ENCODE results near the gene COPE. TPM values are rescaled to one million over a fixed set of nuclear protein-coding genes. Genes with fewer than 3 reads are reported as not detected.

The COPE gene
- total RNA-seq, 4 donors from 2014 or later: 205 to 257 (median 224) TPM

- Histone ChIP-seq H3K36me3 (no peaks in the 10 kb centered on the region), H3K4me1 (no peaks in the 10 kb centered on the region), H3K27ac (peak overlapping the region in 1 of 4 donors; percentile 7), H3K9me3 (no peaks in the 10 kb centered on the region), H3K27me3 (no peaks in the 10 kb centered on the region), H3K4me3 (no peak overlapping the region)
- no peak for DNase-seq
- TF ChIP-seq POLR2A (IDR thresholded peaks at IDR 0.05): no peak
- TF ChIP-seq CTCF (IDR thresholded peaks at IDR 0.05): no peak
Measured at GRCh38 chr19:18948075-18948975, 29.1 kb upstream of the COPE start.

- Histone ChIP-seq H3K4me3 (no peak overlapping the region), H3K4me1 (no peaks in the 10 kb centered on the region), H3K9me3 (no peaks in the 10 kb centered on the region), H3K27ac (peak overlapping the region in 1 of 4 donors; percentile 31), H3K27me3 (no peaks in the 10 kb centered on the region), H3K36me3 (no peaks in the 10 kb centered on the region)
- peak in 2 of 3 donors; percentile 51 to 66 for DNase-seq
- no peak for TF ChIP-seq CTCF (IDR thresholded peaks at IDR 0.05)
- no peak for TF ChIP-seq POLR2A (IDR thresholded peaks at IDR 0.05)
Measured at GRCh38 chr19:18946918-18947317, 27.7 kb upstream of the COPE start.

- no peaks in the 10 kb centered on the region for H3K36me3 ChIP-seq
- H3K4me3 ChIP-seq: no peak overlapping the region
- no peak overlapping the region for H3K27ac ChIP-seq
- H3K27me3 ChIP-seq: no peaks in the 10 kb centered on the region
- DNase-seq: no peak
- H3K4me1 ChIP-seq: peaks cover 0 to 4% (median 0%) of the 10 kb centered on the region in 4 donors
- no peak for TF ChIP-seq POLR2A (IDR thresholded peaks at IDR 0.05)
- TF ChIP-seq CTCF (IDR thresholded peaks at IDR 0.05): no peak
- no peaks in the 10 kb centered on the region for H3K9me3 ChIP-seq
Measured at GRCh38 chr19:18946335-18946734, 27.1 kb upstream of the COPE start.

GRCh38 chr19:18945297-18945696, 26.1 kb upstream of the COPE start:
- TF ChIP-seq POLR2A (IDR thresholded peaks at IDR 0.05) (no peak), CTCF (IDR thresholded peaks at IDR 0.05) (no peak)

GRCh38 chr19:18943465-18943864, 24.3 kb upstream of the COPE start:
- TF ChIP-seq CTCF (IDR thresholded peaks at IDR 0.05) (no peak), POLR2A (IDR thresholded peaks at IDR 0.05) (no peak)
- Histone ChIP-seq H3K4me1 (peaks cover 0 to 16% (median 5%) of the 10 kb centered on the region in 4 donors), H3K27ac (no peak overlapping the region), H3K4me3 (no peak overlapping the region), H3K36me3 (peaks cover 0 to 1% (median 0%) of the 10 kb centered on the region in 3 donors), H3K9me3 (no peaks in the 10 kb centered on the region), H3K27me3 (no peaks in the 10 kb centered on the region)
- DNase-seq: no peak

More at GRCh38 chr19:18945297-18945696, 26.1 kb upstream of the COPE start:
- no peak overlapping the region for H3K27ac ChIP-seq
- H3K27me3 ChIP-seq: no peaks in the 10 kb centered on the region
- no peaks in the 10 kb centered on the region for H3K36me3 ChIP-seq
- H3K9me3 ChIP-seq: no peaks in the 10 kb centered on the region
- H3K4me1 ChIP-seq: peaks cover 0 to 10% (median 3%) of the 10 kb centered on the region in 4 donors
- H3K4me3 ChIP-seq: no peak overlapping the region
- DNase-seq: no peak
